ENCODE results near the gene CDH13.

Gene CDH13

GRCh38 chr16:83674931-83675535 lies 1048.3 kb downstream of the CDH13 start:
- DNase-seq (ENCODE audit: low read depth in 2 of 2): no peak

GRCh38 chr16:83676086-83676485 lies 1049.3 kb downstream of the CDH13 start:
- no peak for DNase-seq (ENCODE audit: low read depth in 2 of 2)

- no peak for DNase-seq (ENCODE audit: low read depth in 2 of 2)
These were observed 1054.2 kb downstream of the CDH13 start for GRCh38 chr16:83680980-83681379.

GRCh38 chr16:83681381-83681956 lies 1054.7 kb downstream of the CDH13 start:
- no peak for DNase-seq (ENCODE audit: low read depth in 2 of 2)

GRCh38 chr16:83682116-83682867 lies 1055.5 kb downstream of the CDH13 start:
- DNase-seq (ENCODE audit: low read depth in 2 of 2): no peak

GRCh38 chr16:83682868-83683235 lies 1056.1 kb downstream of the CDH13 start:
- no peak for DNase-seq (ENCODE audit: low read depth in 2 of 2)

GRCh38 chr16:83685615-83686165 lies 1058.9 kb downstream of the CDH13 start:
- DNase-seq (ENCODE audit: low read depth in 2 of 2): no peak

- no peak for DNase-seq (ENCODE audit: low read depth in 2 of 2)
These were observed 1060.0 kb downstream of the CDH13 start for GRCh38 chr16:83686726-83687125.

GRCh38 chr16:83689385-83689831 lies 1062.6 kb downstream of the CDH13 start:
- no peak for DNase-seq (ENCODE audit: low read depth in 2 of 2)

GRCh38 chr16:83692224-83692623 lies 1065.5 kb downstream of the CDH13 start:
- no peak for DNase-seq (ENCODE audit: low read depth in 2 of 2)

- DNase-seq (ENCODE audit: low read depth in 2 of 2): no peak
These were observed 1072.2 kb downstream of the CDH13 start for GRCh38 chr16:83698964-83699363.

GRCh38 chr16:83699817-83700216 lies 1073.0 kb downstream of the CDH13 start:
- no peak for DNase-seq (ENCODE audit: low read depth in 2 of 2)

GRCh38 chr16:83700918-83701317 lies 1074.1 kb downstream of the CDH13 start:
- DNase-seq (ENCODE audit: low read depth in 2 of 2): no peak

- DNase-seq (ENCODE audit: low read depth in 2 of 2): no peak
These were observed 1074.7 kb downstream of the CDH13 start for GRCh38 chr16:83701494-83701893.

- no peak for DNase-seq (ENCODE audit: low read depth in 2 of 2)
These were observed 1077.9 kb downstream of the CDH13 start for GRCh38 chr16:83704656-83705055.

GRCh38 chr16:83705856-83706255 lies 1079.1 kb downstream of the CDH13 start:
- no peak for DNase-seq (ENCODE audit: low read depth in 2 of 2)

GRCh38 chr16:83706394-83706793 lies 1079.6 kb downstream of the CDH13 start:
- no peak for DNase-seq (ENCODE audit: low read depth in 2 of 2)

GRCh38 chr16:83711069-83711468 lies 1084.3 kb downstream of the CDH13 start:
- no peak for DNase-seq (ENCODE audit: low read depth in 2 of 2)

- no peak for DNase-seq (ENCODE audit: low read depth in 2 of 2)
These were observed 1086.8 kb downstream of the CDH13 start for GRCh38 chr16:83713597-83713996.

- no peak for DNase-seq (ENCODE audit: low read depth in 2 of 2)
These were observed 1087.5 kb downstream of the CDH13 start for GRCh38 chr16:83714286-83714685.

GRCh38 chr16:83715217-83715920 lies 1088.6 kb downstream of the CDH13 start:
- DNase-seq (ENCODE audit: low read depth in 2 of 2): no peak

- DNase-seq (ENCODE audit: low read depth in 2 of 2): no peak
These were observed 1090.5 kb downstream of the CDH13 start for GRCh38 chr16:83717308-83717707.
